HepG2 (cell line): Measurements from ENCODE around the gene ELOVL5. TPM values are rescaled to one million over a fixed set of nuclear protein-coding genes. Genes with fewer than 3 reads are reported as not detected.

Experiments
- AHDC1 ChIP-seq: sonication (generic); formaldehyde crosslinking; IDR thresholded peaks from 2 replicates; pipeline ENCODE4 v1.5.1; 2020; ENCODE audit warnings: mild to moderate bottlenecking, missing genetic modification reagents, borderline replicate concordance
- BHLHE40 ChIP-seq: IDR thresholded peaks from 2 replicates; pipeline ENCODE4 v1.6.1; 2011; ENCODE audit warnings: low read length, improper control_type of control experiment
- ESRRA ChIP-seq: sonication (generic); formaldehyde crosslinking; IDR thresholded peaks from 2 replicates; pipeline ENCODE4 v1.5.1; 2020; ENCODE audit warnings: mild to moderate bottlenecking, low read depth, missing genetic modification reagents
- FOXK1 ChIP-seq: sonication (generic); formaldehyde crosslinking; IDR thresholded peaks from 2 replicates; pipeline ENCODE4 v1.4.0; 2020; ENCODE audit warnings: low read depth, missing genetic modification reagents, borderline replicate concordance
- HOXA5 ChIP-seq: sonication (generic); formaldehyde crosslinking; IDR thresholded peaks from 2 replicates; pipeline ENCODE4 v1.4.0; 2020; ENCODE audit warnings: missing genetic modification reagents
- JARID2 ChIP-seq: sonication (generic); formaldehyde crosslinking; IDR thresholded peaks from 2 replicates; pipeline ENCODE4 v1.8.1; 2023; ENCODE audit warnings: missing genetic modification reagents, inconsistent platforms; ENCODE audit not compliant: insufficient replicate concordance
- JUNB ChIP-seq: sonication (generic); formaldehyde crosslinking; IDR thresholded peaks from 2 replicates; pipeline ENCODE4 v1.8.0; 2022; ENCODE audit warnings: missing genetic modification reagents, mild to moderate bottlenecking, borderline replicate concordance
- MAFF ChIP-seq: IDR thresholded peaks from 2 replicates; pipeline ENCODE4 v1.6.1; 2011; ENCODE audit warnings: low read depth, low read length, improper control_type of control experiment
- MBD4 ChIP-seq: IDR thresholded peaks from 2 replicates; pipeline ENCODE4 v1.6.1; 2012; ENCODE audit warnings: low read length, inconsistent platforms, borderline replicate concordance
- RAD21 ChIP-seq: fragments of 450-650 bp; formaldehyde crosslinking; IDR thresholded peaks from 2 replicates; pipeline ENCODE4 v1.5.0; 2020; ENCODE audit warnings: mild to moderate bottlenecking
- RBFOX2 ChIP-seq: fragments of 200-400 bp; formaldehyde crosslinking; IDR thresholded peaks from 2 replicates; pipeline ENCODE4 v1.6.1; 2017; ENCODE audit warnings: low read depth, mild to moderate bottlenecking, low read length
- SP2 ChIP-seq: sonication (generic); formaldehyde crosslinking; IDR thresholded peaks from 2 replicates; pipeline ENCODE4 v1.5.1; 2020; ENCODE audit warnings: mild to moderate bottlenecking, missing genetic modification reagents
- ZNF253 ChIP-seq: sonication (generic); formaldehyde crosslinking; IDR thresholded peaks from 2 replicates; pipeline ENCODE4 v1.8.0; 2022; ENCODE audit warnings: mild to moderate bottlenecking, missing genetic modification reagents, borderline replicate concordance
- ZNF260 ChIP-seq: sonication (generic); formaldehyde crosslinking; IDR thresholded peaks from 2 replicates; pipeline ENCODE4 v1.4.0; 2020; ENCODE audit warnings: missing genetic modification reagents, low read depth, mild to moderate bottlenecking, borderline replicate concordance
- ZNF552 ChIP-seq: sonication (generic); formaldehyde crosslinking; IDR thresholded peaks from 2 replicates; pipeline ENCODE4 v1.9.0; 2022; ENCODE audit warnings: missing genetic modification reagents, mild to moderate bottlenecking, borderline replicate concordance
- ZNF615 ChIP-seq: sonication (generic); formaldehyde crosslinking; IDR thresholded peaks from 2 replicates; pipeline ENCODE4 v1.5.0; 2020; ENCODE audit warnings: mild to moderate bottlenecking, missing genetic modification reagents, borderline replicate concordance
- ZNF747 ChIP-seq: sonication (generic); formaldehyde crosslinking; IDR thresholded peaks from 2 replicates; pipeline ENCODE4 v1.8.1; 2023; ENCODE audit warnings: missing genetic modification reagents, mild to moderate bottlenecking, borderline replicate concordance
- ZNF883 ChIP-seq: sonication (generic); formaldehyde crosslinking; IDR thresholded peaks from 2 replicates; pipeline ENCODE4 v1.5.1; 2020; ENCODE audit warnings: mild to moderate bottlenecking, missing genetic modification reagents; ENCODE audit errors: not compliant biosample characterization
- ZSCAN20 ChIP-seq: sonication (generic); formaldehyde crosslinking; IDR thresholded peaks from 2 replicates; pipeline ENCODE4 v1.4.0; 2020; ENCODE audit warnings: missing genetic modification reagents, mild to moderate bottlenecking, borderline replicate concordance
- polyA plus RNA-seq, 8 experiments: library from polyadenylated mRNA; depleted of rRNA in 3 of 8; stranded (reverse) in 7 of 8; unstranded in 1 of 8; fragments of >200 nt; fragmentation: Illumina TruSeq in 4 of 8; extraction: Trizol in 4 of 8; gene quantifications; 2 replicates each; pipeline versions ENCODE4 v1.2.1 to v1.2.3, GENCODE V29; 2011 to 2016; ENCODE audit warnings: low read depth in 4 of 8, missing spikeins in 1 of 8, mixed read lengths in 1 of 8; ENCODE audit not compliant: insufficient read depth in 1 of 8
- total RNA-seq, 5 experiments: library from RNA; depleted of rRNA; stranded (reverse); fragments of >200 nt; fragmentation: Illumina TruSeq; extraction: Trizol; gene quantifications; 2 replicates each; pipeline ENCODE4 v1.2.3, GENCODE V29; 2016; ENCODE audit warnings: low read depth in 1 of 5
- TF ChIP-seq, protein P1 (sequence below): sonication (generic); formaldehyde crosslinking; IDR thresholded peaks from 2 replicates; pipeline ENCODE4 v1.4.0; 2020; ENCODE audit warnings: missing genetic modification reagents, low read depth, mild to moderate bottlenecking, borderline replicate concordance
- TF ChIP-seq, protein P2 (sequence below): sonication (generic); formaldehyde crosslinking; IDR thresholded peaks from 2 replicates; pipeline ENCODE4 v1.8.0; 2022; ENCODE audit warnings: mild to moderate bottlenecking, missing genetic modification reagents

ELOVL5 gene
- total and polyA plus RNA-seq, 2 of the 13 experiments (the other 11 are each of a cell fraction or from before 2014, with no cell fraction given): 50.1 to 72.4 TPM

GRCh38 chr6:53348371-53349208 is at the start of gene ELOVL5 (continued):
- TF ChIP-seq ZNF260 (CRISPR knock-in tag) (no peak), JARID2 (CRISPR knock-in tag) (peak; percentile 38), RAD21 (CRISPR knock-in tag) (no peak; the same call in none of the 2 replicates), ZSCAN20 (CRISPR knock-in tag) (no peak; the same call in none of the 2 replicates), ZNF552 (CRISPR knock-in tag) (no peak; the same call in 1 of the 2 replicates), BHLHE40 (no peak), HOXA5 (CRISPR knock-in tag) (peak; percentile 93; the same call in 1 of the 2 replicates), ZNF747 (CRISPR knock-in tag) (0 out of 2 replicates have a peak, but pooled peaks have one; percentile 26), MBD4 (no peak), RBFOX2 (peak; percentile 78), AHDC1 (CRISPR knock-in tag) (peak; percentile 84), ZNF253 (CRISPR knock-in tag) (0 out of 2 replicates have a peak, but pooled peaks have one; percentile 36), JUNB (no peak), MAFF (no peak), ZNF615 (CRISPR knock-in tag) (no peak), ZNF883 (CRISPR knock-in tag) (no peak), SP2 (CRISPR knock-in tag) (0 out of 2 replicates have a peak, but pooled peaks have one; percentile 14), FOXK1 (0 out of 2 replicates have a peak, but pooled peaks have one; percentile 5), ESRRA (CRISPR knock-in tag) (no peak; the same call in 1 of the 2 replicates)
- TF ChIP-seq, protein P1, sequence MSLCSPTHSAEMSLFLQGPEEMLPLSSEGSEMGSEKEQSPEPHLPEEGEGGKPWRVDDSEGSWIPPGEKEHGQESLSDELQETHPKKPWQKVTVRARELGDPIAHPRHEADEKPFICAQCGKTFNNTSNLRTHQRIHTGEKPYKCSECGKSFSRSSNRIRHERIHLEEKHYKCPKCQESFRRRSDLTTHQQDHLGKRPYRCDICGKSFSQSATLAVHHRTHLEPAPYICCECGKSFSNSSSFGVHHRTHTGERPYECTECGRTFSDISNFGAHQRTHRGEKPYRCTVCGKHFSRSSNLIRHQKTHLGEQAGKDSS (CRISPR knock-in tag): no peak; the same call in 1 of the 2 replicates
- TF ChIP-seq, protein P2, sequence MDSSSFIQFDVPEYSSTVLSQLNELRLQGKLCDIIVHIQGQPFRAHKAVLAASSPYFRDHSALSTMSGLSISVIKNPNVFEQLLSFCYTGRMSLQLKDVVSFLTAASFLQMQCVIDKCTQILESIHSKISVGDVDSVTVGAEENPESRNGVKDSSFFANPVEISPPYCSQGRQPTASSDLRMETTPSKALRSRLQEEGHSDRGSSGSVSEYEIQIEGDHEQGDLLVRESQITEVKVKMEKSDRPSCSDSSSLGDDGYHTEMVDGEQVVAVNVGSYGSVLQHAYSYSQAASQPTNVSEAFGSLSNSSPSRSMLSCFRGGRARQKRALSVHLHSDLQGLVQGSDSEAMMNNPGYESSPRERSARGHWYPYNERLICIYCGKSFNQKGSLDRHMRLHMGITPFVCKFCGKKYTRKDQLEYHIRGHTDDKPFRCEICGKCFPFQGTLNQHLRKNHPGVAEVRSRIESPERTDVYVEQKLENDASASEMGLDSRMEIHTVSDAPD (CRISPR knock-in tag): no peak
